ENCODE results near the gene NPW. TPM values are rescaled to one million over a fixed set of nuclear protein-coding genes. Genes with fewer than 3 reads are reported as not detected.

The NPW gene
- total and polyA plus RNA-seq, 9 of the 15 experiments (the other 6 are each of a cell fraction or from before 2014, with no cell fraction given), result 0.14 to 4.0 (median 2.6) TPM; not detected in 4

- TF ChIP-seq ZNF592 (IDR thresholded peaks at IDR 0.05), result peak; percentile 93
- no peak for TF ChIP-seq FOS (IDR thresholded peaks at IDR 0.05; ENCODE audit: extremely low read depth, insufficient read length)
- TF ChIP-seq C11orf30 (IDR thresholded peaks at IDR 0.05; ENCODE audit: low read depth), result no peak
- TF ChIP-seq HINFP (tag; conservative IDR thresholded peaks at IDR 0.05; ENCODE audit: low read depth), result 0 out of 2 replicates have a peak, but pooled peaks have one; percentile 34
- TF ChIP-seq BRF2 (IDR thresholded peaks at IDR 0.05; ENCODE audit: borderline replicate concordance, insufficient read depth, insufficient read length), result no peak
- TF ChIP-seq MITF (IDR thresholded peaks at IDR 0.05), result no peak
- TF ChIP-seq FOXO4 (CRISPR knock-in tag; IDR thresholded peaks at IDR 0.05), result no peak
- peak; percentile 64; the same call in 1 of the 2 replicates for TF ChIP-seq ZBTB17 (CRISPR knock-in tag; IDR thresholded peaks at IDR 0.05)
- TF ChIP-seq MLLT1 (IDR thresholded peaks at IDR 0.05), result no peak
- no peak for TF ChIP-seq TEAD2 (tag; IDR thresholded peaks at IDR 0.05)
- TF ChIP-seq TARDBP (IDR thresholded peaks at IDR 0.05), result no peak
- TF ChIP-seq MTA3 (IDR thresholded peaks at IDR 0.05; ENCODE audit: borderline replicate concordance), result 0 out of 2 replicates have a peak, but pooled peaks have one; percentile 20
- TF ChIP-seq ZBTB9 (CRISPR knock-in tag; IDR thresholded peaks at IDR 0.05), result no peak
- TF ChIP-seq ZNF778 (CRISPR knock-in tag; IDR thresholded peaks at IDR 0.05), result no peak
- no peak for TF ChIP-seq NFE2L1 (tag; IDR thresholded peaks at IDR 0.05; ENCODE audit: borderline replicate concordance, low read depth)
Measured at GRCh38 chr16:1993731-1994131, 25.9 kb upstream of the NPW start (continued).

All from K562 (cell line).